ENCODE results near the gene CASKIN2. TPM values are rescaled to one million over a fixed set of nuclear protein-coding genes. Genes with fewer than 3 reads are reported as not detected.

The CASKIN2 gene
- total and polyA plus RNA-seq, 4 donors, result 2.3 to 12.1 (median 8.6) TPM

DNA sequence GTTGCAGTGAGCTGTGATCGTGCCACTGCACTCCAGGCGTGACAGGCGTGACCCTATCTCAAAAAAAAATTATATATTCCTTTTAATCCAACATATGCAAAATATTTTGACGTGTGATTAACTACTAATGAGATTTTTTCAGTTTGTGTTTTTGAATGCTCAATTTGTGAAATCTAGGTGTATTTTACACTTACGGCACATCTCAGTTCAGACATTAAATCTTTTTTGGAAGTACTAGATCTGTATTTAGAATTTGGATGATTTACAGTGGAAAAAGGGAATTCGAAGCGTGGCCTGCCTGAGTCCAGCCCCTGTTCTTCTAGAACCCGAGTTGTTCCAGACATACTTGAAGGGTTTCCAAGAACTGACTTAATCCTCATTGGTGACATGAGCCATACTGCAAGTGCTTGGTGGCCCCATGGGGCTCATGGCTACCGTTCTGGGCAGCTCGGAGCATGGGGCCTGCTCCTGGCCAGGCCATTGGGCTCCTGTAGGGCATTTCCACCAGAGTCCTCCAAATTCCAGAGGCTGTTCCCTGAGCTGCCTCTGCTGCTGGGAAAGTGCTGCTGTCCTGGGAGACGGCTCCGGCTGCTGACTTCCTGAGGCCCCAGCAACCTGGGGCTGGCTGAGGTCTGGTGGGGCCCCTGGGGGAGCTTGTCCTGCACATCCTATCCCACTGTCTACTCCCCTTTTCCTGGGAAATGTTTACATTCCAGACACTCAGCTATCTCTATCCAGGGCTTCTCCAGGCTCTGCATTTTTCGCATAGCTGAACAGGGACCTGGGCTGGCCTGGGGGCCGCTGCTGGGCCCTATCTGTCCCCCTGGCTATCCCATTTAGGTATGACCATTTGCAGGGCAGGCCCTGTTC is 37.3 kb upstream of the CASKIN2 start:
- peaks cover 3 to 26% (median 18%) of the 10 kb centered on the region in 4 donors for H3K4me1 ChIP-seq (ENCODE audit: control insufficient read depth in 4 of 4, insufficient read depth in 4 of 4, low read length in 3 of 4)
- no peaks in the 10 kb centered on the region for H3K9me3 ChIP-seq (ENCODE audit: control insufficient read depth in 4 of 4, low read length in 3 of 4)
- H3K27ac ChIP-seq (ENCODE audit: low read depth in 1 of 2, low read length in 2 of 2), result no peak overlapping the region
- H3K9ac ChIP-seq (ENCODE audit: low read depth in 1 of 2, low read length in 2 of 2), result no peak overlapping the region
- no peak for DNase-seq (ENCODE audit: low spot score)
- 92% methylated on average over 14 of the region's 14 CpGs for WGBS
- no peak for TF ChIP-seq JUND (IDR thresholded peaks at IDR 0.05)
- TF ChIP-seq MAX (IDR thresholded peaks at IDR 0.05), result no peak
- no peak for TF ChIP-seq EGR1 (IDR thresholded peaks at IDR 0.05; ENCODE audit: low read depth in 2 of 2)
- no peak for TF ChIP-seq FOXA1 (IDR thresholded peaks at IDR 0.05)
- TF ChIP-seq RAD21 (IDR thresholded peaks at IDR 0.05), result no peak
- no peak for TF ChIP-seq CTCF (IDR thresholded peaks at IDR 0.05; ENCODE audit: low read depth, low read length, missing input control)
- TF ChIP-seq TAF1 (conservative IDR thresholded peaks at IDR 0.05), result no peak
- no peak for TF ChIP-seq REST (IDR thresholded peaks at IDR 0.05)
- TF ChIP-seq YY1 (IDR thresholded peaks at IDR 0.05), result no peak
- TF ChIP-seq GABPA (IDR thresholded peaks at IDR 0.05 in 1 of 2, conservative IDR thresholded peaks at IDR 0.05 in 1 of 2), result no peak
- no peak for TF ChIP-seq ZBTB33 (IDR thresholded peaks at IDR 0.05)
- TF ChIP-seq NR2F2 (IDR thresholded peaks at IDR 0.05), result no peak
- no peak for TF ChIP-seq FOXA2 (IDR thresholded peaks at IDR 0.05)
- no peak for TF ChIP-seq RXRA (IDR thresholded peaks at IDR 0.05)
- no peak for TF ChIP-seq HNF4G (IDR thresholded peaks at IDR 0.05)
- no peak for TF ChIP-seq HNF4A (conservative IDR thresholded peaks at IDR 0.05)
- no peak for TF ChIP-seq ATF3 (IDR thresholded peaks at IDR 0.05)
- TF ChIP-seq SP1 (IDR thresholded peaks at IDR 0.05), result no peak
- H3K4me3 ChIP-seq (ENCODE audit: low read depth in 1 of 3, low read length in 3 of 3), result no peak overlapping the region
- H3K27me3 ChIP-seq (ENCODE audit: control insufficient read depth in 4 of 4, insufficient read depth in 4 of 4, low read length in 3 of 4), result no peaks in the 10 kb centered on the region
- H3K36me3 ChIP-seq (ENCODE audit: control insufficient read depth in 4 of 4, insufficient read depth in 3 of 4, low read depth in 1 of 4, low read length in 3 of 4), result peaks cover 0 to 2% (median under 1%) of the 10 kb centered on the region in 4 donors

Data from liver (tissue), 9 donors.